Esophagus squamous epithelium (tissue), 4 donors: ENCODE results near the gene PILRA.

Source experiments
- CTCF ChIP-seq, 6 experiments: fragments of 450-650 bp in 4 of 6; fragments of 200-600 bp in 2 of 6; sonication (generic) in 2 of 6; IDR thresholded peaks; one replicate each; pipeline ENCODE4 v1.5.1; 2016 to 2019; ENCODE audit warnings: antibody characterized with exemption in 6 of 6, mild to moderate bottlenecking in 4 of 6, moderate library complexity in 4 of 6
- POLR2A ChIP-seq, 4 donors: fragments of 450-650 bp; IDR thresholded peaks; one replicate each; pipeline ENCODE4 v1.6.1; 2017; ENCODE audit warnings: antibody characterized with exemption in 4 of 4, mild to moderate bottlenecking in 4 of 4, moderate library complexity in 3 of 4

GRCh38 chr7:100363098-100363497 is 10.2 kb upstream of the PILRA start:
- TF ChIP-seq POLR2A (IDR thresholded peaks at IDR 0.05) (no peak), CTCF (IDR thresholded peaks at IDR 0.05) (no peak)
